ENCODE results near the gene NAALADL2. TPM values are rescaled to one million over a fixed set of nuclear protein-coding genes. Genes with fewer than 3 reads are reported as not detected.

NAALADL2 gene
- total RNA-seq, 1 experiment from 2014 or later = 1.6 TPM

GRCh38 chr3:175198991-175199783 lies 340.1 kb downstream of the NAALADL2 start:
- H4K20me1 ChIP-seq (ENCODE audit: control insufficient read depth, insufficient read depth, insufficient read length) = no peaks in the 10 kb centered on the region
- H3K4me1 ChIP-seq (ENCODE audit: insufficient read depth, low read length) = no peaks in the 10 kb centered on the region
- no peaks in the 10 kb centered on the region for H3K79me2 ChIP-seq (ENCODE audit: insufficient read depth, low read length)
- Mint-ChIP-seq H3K4me1 (peaks cover 3 to 4% of the 10 kb centered on the region in 2 experiments), H3K36me3 (ENCODE audit: insufficient read depth in 1 of 3, low read depth in 3 of 3) (peaks cover 0 to 5% (median 0%) of the 10 kb centered on the region in 3 experiments; a peak in 2 of 7 replicates), H3K4me3 (no peak overlapping the region), H3K9me3 (no peaks in the 10 kb centered on the region), H3K27ac (peak overlapping the region in 1 of 3 experiments; percentile 77; a peak in 1 of 7 replicates), H3K27me3 (ENCODE audit: low read depth) (no peaks in the 10 kb centered on the region)
- no peak overlapping the region for H2BK120ac ChIP-seq (ENCODE audit: low read depth, low read length, poor library complexity, severe bottlenecking)
- no peak overlapping the region for H3K27ac ChIP-seq (ENCODE audit: insufficient read length, low read depth, low read length)
- H4K5ac ChIP-seq (ENCODE audit: insufficient read length, low read depth, low read length) = no peak overlapping the region
- H2BK15ac ChIP-seq (ENCODE audit: low read depth, low read length) = no peak overlapping the region
- no peak overlapping the region for H3K23ac ChIP-seq (ENCODE audit: insufficient read length, low read depth, low read length)
- WGBS (ENCODE audit: extremely low coverage, insufficient read length, low lambda C conversion rate) = no CpG with 5 or more reads among the region's 7 CpGs
- no peak overlapping the region for H3K4ac ChIP-seq (ENCODE audit: low read depth, low read length)
- TF ChIP-seq CTCF (conservative IDR thresholded peaks at IDR 0.05) = no peak
- H2AK5ac ChIP-seq (ENCODE audit: insufficient read length, low read length) = no peak overlapping the region
- no peaks in the 10 kb centered on the region for H3K79me1 ChIP-seq (ENCODE audit: insufficient read depth, low read depth, low read length, poor library complexity, severe bottlenecking)
- H3K27me3 ChIP-seq (ENCODE audit: insufficient read depth, low read length) = no peaks in the 10 kb centered on the region
- no peak overlapping the region for H3K9ac ChIP-seq (ENCODE audit: extremely low read depth, insufficient read length, low read length)
- no peak overlapping the region for H3K4me2 ChIP-seq (ENCODE audit: insufficient read depth, insufficient read length, low read length)
- no peak for DNase-seq
- no peak overlapping the region for H4K8ac ChIP-seq (replicated peaks; ENCODE audit: insufficient read length, low read depth, low read length)
- no peaks in the 10 kb centered on the region for H3K23me2 ChIP-seq (ENCODE audit: insufficient read length, low read depth, low read length, poor library complexity, severe bottlenecking)
- no peak overlapping the region for H2AFZ ChIP-seq (ENCODE audit: low read length)
- H3K56ac ChIP-seq (ENCODE audit: insufficient read length, low read depth, low read length) = no peak overlapping the region
- H2BK12ac ChIP-seq (ENCODE audit: insufficient read length, low read depth, low read length) = no peak overlapping the region
- H2BK5ac ChIP-seq (ENCODE audit: insufficient read length, low read length) = no peak overlapping the region
- H3K9me3 ChIP-seq (ENCODE audit: control insufficient read depth, low read depth, low read length) = no peaks in the 10 kb centered on the region
- H3K14ac ChIP-seq (ENCODE audit: insufficient read depth, low read length) = no peak overlapping the region
- no peak overlapping the region for H4K91ac ChIP-seq (ENCODE audit: insufficient read length, low read depth, low read length)
- H2BK20ac ChIP-seq (ENCODE audit: low read depth, low read length, poor library complexity, severe bottlenecking) = no peak overlapping the region
- no peak overlapping the region for H3T11ph ChIP-seq (ENCODE audit: low read length)
- no peak overlapping the region for H3K18ac ChIP-seq (ENCODE audit: insufficient read length, low read depth, low read length)

Data from H9 (cell line).